GM23338 (cell line): Measurements from ENCODE around the gene DLG2. TPM values are rescaled to one million over a fixed set of nuclear protein-coding genes. Genes with fewer than 3 reads are reported as not detected.

ENCODE experiments used
- ATAC-seq: fragments of 200-7000 bp; cut with Tn5 transposase; 3 replicates; pipeline ENCODE4 v1.9.1; 2020
- DNase-seq: peaks from one replicate; pipeline ENCODE4 v3.0.0-alpha.2; 2015; ENCODE audit warnings: low spot score
- H2AFZ ChIP-seq: fragments of 200-600 bp; sonication (generic); 2 replicates; pipeline ENCODE4 v1.8.0; 2016; ENCODE audit warnings: antibody characterized with exemption, mild to moderate bottlenecking, moderate library complexity
- H3F3A ChIP-seq: fragments of 200-600 bp; sonication (generic); replicated peaks from 2 replicates; pipeline ENCODE4 v1.8.0; 2017; ENCODE audit warnings: antibody characterized with exemption, mixed run types, low read depth
- H3K27ac ChIP-seq: fragments of 200-600 bp; sonication (generic); 2 replicates; pipeline ENCODE4 v1.6.1; 2016; ENCODE audit warnings: low read depth
- H3K27me3 ChIP-seq: fragments of 200-600 bp; sonication (generic); 2 replicates; pipeline ENCODE4 v1.8.0; 2016; ENCODE audit warnings: mild to moderate bottlenecking, mixed run types, moderate library complexity; ENCODE audit not compliant: insufficient read depth
- H3K36me3 ChIP-seq: fragments of 200-600 bp; sonication (generic); 2 replicates; pipeline ENCODE4 v1.8.0; 2016; ENCODE audit warnings: mild to moderate bottlenecking; ENCODE audit not compliant: insufficient read depth
- H3K4me1 ChIP-seq: fragments of 200-600 bp; sonication (generic); 2 replicates; pipeline ENCODE4 v1.8.0; 2016; ENCODE audit warnings: mild to moderate bottlenecking, moderate library complexity; ENCODE audit not compliant: insufficient read depth
- H3K4me2 ChIP-seq: fragments of 200-600 bp; sonication (generic); 2 replicates; pipeline ENCODE4 v1.7.1; 2017; ENCODE audit warnings: mixed run types
- H3K4me3 ChIP-seq: fragments of 200-600 bp; sonication (generic); 2 replicates; pipeline ENCODE4 v1.6.1; 2016; ENCODE audit warnings: mixed run types
- H3K79me2 ChIP-seq: fragments of 200-600 bp; sonication (generic); replicated peaks from 2 replicates; pipeline ENCODE4 v1.8.0; 2017; ENCODE audit warnings: mild to moderate bottlenecking; ENCODE audit not compliant: insufficient read depth
- H3K9me2 ChIP-seq: fragments of 200-600 bp; sonication (generic); 2 replicates; pipeline ENCODE4 v1.8.0; 2017; ENCODE audit not compliant: insufficient read depth
- H4K20me1 ChIP-seq: fragments of 200-600 bp; sonication (generic); replicated peaks from 2 replicates; pipeline ENCODE4 v1.8.0; 2017; ENCODE audit warnings: mild to moderate bottlenecking; ENCODE audit not compliant: insufficient read depth
- H3K27ac Mint-ChIP-seq: 2 replicates; pipeline ENCODE4 v1.8.0; 2020; ENCODE audit warnings: inconsistent platforms, mild to moderate bottlenecking, moderate library complexity, mixed read lengths
- H3K27me3 Mint-ChIP-seq: 3 replicates; pipeline ENCODE4 v1.8.0; 2022; ENCODE audit warnings: low read depth, mild to moderate bottlenecking, moderate library complexity, mixed read lengths, inconsistent platforms; ENCODE audit not compliant: insufficient read depth, poor library complexity
- H3K36me3 Mint-ChIP-seq: 3 replicates; pipeline ENCODE4 v1.8.0; 2021; ENCODE audit warnings: low read depth, mild to moderate bottlenecking, inconsistent platforms, moderate library complexity, mixed read lengths
- H3K4me1 Mint-ChIP-seq: 3 replicates; pipeline ENCODE4 v1.8.0; 2020; ENCODE audit warnings: mild to moderate bottlenecking, inconsistent platforms, mixed read lengths
- H3K4me3 Mint-ChIP-seq: 3 replicates; pipeline ENCODE4 v1.8.0; 2021; ENCODE audit warnings: moderate library complexity, mild to moderate bottlenecking, inconsistent platforms, mixed read lengths
- H3K9me3 Mint-ChIP-seq: 3 replicates; pipeline ENCODE4 v1.8.0; 2020; ENCODE audit warnings: moderate library complexity, mild to moderate bottlenecking, inconsistent platforms, mixed read lengths
- EZH2 ChIP-seq: fragments of 200-600 bp; sonication (generic); IDR thresholded peaks from one replicate; pipeline ENCODE4 v1.8.0; 2017; ENCODE audit warnings: antibody characterized with exemption, mild to moderate bottlenecking, low read depth; ENCODE audit not compliant: unreplicated experiment
- JUNB ChIP-seq: IDR thresholded peaks from one replicate; pipeline ENCODE4 v1.6.1; 2016; ENCODE audit warnings: antibody characterized with exemption; ENCODE audit not compliant: unreplicated experiment
- POLR2AphosphoS5 ChIP-seq: IDR thresholded peaks from 2 replicates; pipeline ENCODE4 v1.6.1; 2016; ENCODE audit warnings: antibody characterized with exemption, low read depth
- STAT1 ChIP-seq: IDR thresholded peaks from one replicate; pipeline ENCODE4 v1.6.1; 2016; ENCODE audit warnings: antibody characterized with exemption; ENCODE audit not compliant: unreplicated experiment
- ZNF114 ChIP-seq: fragments of 250-450 bp; sonication (Bioruptor Pico); IDR thresholded peaks from 2 replicates; pipeline ENCODE4 v1.5.0; 2020; ENCODE audit warnings: mild to moderate bottlenecking, moderate library complexity
- polyA plus RNA-seq: library from polyadenylated mRNA; unstranded; fragments of >200 nt; fragmentation: Nextera tagmentation; extraction: Ambion mirVana; gene quantifications from 2 replicates; pipeline ENCODE4 v1.2.1, GENCODE V29; 2016
- total RNA-seq: library from RNA; depleted of rRNA; stranded (reverse); fragments of >200 nt; shearing (Covaris generic); gene quantifications from 2 replicates; pipeline ENCODE4 v1.2.3, GENCODE V29; 2014
- TF ChIP-seq, protein P1 (sequence below), 2 experiments: fragments of 200-600 bp in 1 of 2; sonication (generic) in 1 of 2; conservative IDR thresholded peaks; 2 replicates each; pipeline versions ENCODE4 v1.5.1 to v1.6.1; 2016 to 2017; ENCODE audit warnings: antibody characterized with exemption in 2 of 2, low read depth in 2 of 2, mild to moderate bottlenecking in 2 of 2, moderate library complexity in 1 of 2
- TF ChIP-seq, protein P2 (sequence below): fragments of 250-450 bp; sonication (Bioruptor Pico); IDR thresholded peaks from 2 replicates; pipeline ENCODE4 v1.5.0; 2020; ENCODE audit warnings: mild to moderate bottlenecking, moderate library complexity
- TF ChIP-seq, protein P3 (sequence below): IDR thresholded peaks from one replicate; pipeline ENCODE4 v1.6.1; 2018; ENCODE audit warnings: antibody characterized with exemption; ENCODE audit not compliant: unreplicated experiment

The DLG2 gene
- total and polyA plus RNA-seq, 2 experiments from 2014 or later = 19.8 to 21.5 TPM

DNA sequence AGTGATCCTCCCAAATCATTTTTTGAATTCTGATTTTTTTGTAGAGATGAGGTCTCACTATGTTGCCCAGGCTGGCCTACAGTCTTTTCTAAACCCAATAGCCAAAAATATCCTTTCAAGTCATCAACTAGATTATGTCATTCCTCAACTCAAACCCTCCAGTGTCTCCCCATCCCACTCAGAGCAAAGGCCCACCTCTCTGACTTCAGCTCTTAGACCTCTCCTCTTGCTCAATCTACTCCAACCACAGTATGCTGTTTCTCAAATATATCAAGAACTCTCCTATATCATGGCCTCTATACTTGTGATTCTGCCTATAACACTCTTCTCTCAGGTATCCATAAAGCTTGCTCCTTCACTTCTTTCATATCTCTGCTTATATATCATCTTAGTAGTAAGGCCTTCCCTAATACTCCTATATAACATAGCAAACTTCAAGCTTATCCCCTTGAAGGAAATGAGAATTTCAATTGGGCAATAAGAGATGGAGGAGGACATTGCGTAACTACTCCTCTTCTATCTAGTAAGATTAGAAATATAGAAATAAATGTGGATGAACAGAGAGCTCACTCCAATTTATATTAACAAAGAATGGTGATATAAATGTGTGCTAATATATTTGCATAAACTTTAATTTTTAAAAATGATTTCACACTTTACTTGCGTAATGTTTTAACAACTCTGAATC is 24.5 kb downstream of the DLG2 start:
- H3K4me1 ChIP-seq = peaks cover 17% of the 10 kb centered on the region; the same call in 1 of the 2 replicates
- H3K27ac ChIP-seq = no peak overlapping the region
- H3K9me2 ChIP-seq = 0 out of 2 replicates have a peak, but pooled peaks cover 4% of the 10 kb centered on the region
- no peak for DNase-seq
- peaks cover 2% of the 10 kb centered on the region for H3K27me3 Mint-ChIP-seq
- no peak overlapping the region for H3K4me3 Mint-ChIP-seq
- no peak overlapping the region for H2AFZ ChIP-seq
- no peak for TF ChIP-seq JUNB
- TF ChIP-seq STAT1 = no peak
- TF ChIP-seq, protein P1, sequence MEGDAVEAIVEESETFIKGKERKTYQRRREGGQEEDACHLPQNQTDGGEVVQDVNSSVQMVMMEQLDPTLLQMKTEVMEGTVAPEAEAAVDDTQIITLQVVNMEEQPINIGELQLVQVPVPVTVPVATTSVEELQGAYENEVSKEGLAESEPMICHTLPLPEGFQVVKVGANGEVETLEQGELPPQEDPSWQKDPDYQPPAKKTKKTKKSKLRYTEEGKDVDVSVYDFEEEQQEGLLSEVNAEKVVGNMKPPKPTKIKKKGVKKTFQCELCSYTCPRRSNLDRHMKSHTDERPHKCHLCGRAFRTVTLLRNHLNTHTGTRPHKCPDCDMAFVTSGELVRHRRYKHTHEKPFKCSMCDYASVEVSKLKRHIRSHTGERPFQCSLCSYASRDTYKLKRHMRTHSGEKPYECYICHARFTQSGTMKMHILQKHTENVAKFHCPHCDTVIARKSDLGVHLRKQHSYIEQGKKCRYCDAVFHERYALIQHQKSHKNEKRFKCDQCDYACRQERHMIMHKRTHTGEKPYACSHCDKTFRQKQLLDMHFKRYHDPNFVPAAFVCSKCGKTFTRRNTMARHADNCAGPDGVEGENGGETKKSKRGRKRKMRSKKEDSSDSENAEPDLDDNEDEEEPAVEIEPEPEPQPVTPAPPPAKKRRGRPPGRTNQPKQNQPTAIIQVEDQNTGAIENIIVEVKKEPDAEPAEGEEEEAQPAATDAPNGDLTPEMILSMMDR (conservative IDR thresholded peaks at IDR 0.05; ENCODE audit: low read depth in 2 of 2) = no peak
- no peak for TF ChIP-seq ZNF114
- TF ChIP-seq EZH2 = no peak
- TF ChIP-seq, protein P2, sequence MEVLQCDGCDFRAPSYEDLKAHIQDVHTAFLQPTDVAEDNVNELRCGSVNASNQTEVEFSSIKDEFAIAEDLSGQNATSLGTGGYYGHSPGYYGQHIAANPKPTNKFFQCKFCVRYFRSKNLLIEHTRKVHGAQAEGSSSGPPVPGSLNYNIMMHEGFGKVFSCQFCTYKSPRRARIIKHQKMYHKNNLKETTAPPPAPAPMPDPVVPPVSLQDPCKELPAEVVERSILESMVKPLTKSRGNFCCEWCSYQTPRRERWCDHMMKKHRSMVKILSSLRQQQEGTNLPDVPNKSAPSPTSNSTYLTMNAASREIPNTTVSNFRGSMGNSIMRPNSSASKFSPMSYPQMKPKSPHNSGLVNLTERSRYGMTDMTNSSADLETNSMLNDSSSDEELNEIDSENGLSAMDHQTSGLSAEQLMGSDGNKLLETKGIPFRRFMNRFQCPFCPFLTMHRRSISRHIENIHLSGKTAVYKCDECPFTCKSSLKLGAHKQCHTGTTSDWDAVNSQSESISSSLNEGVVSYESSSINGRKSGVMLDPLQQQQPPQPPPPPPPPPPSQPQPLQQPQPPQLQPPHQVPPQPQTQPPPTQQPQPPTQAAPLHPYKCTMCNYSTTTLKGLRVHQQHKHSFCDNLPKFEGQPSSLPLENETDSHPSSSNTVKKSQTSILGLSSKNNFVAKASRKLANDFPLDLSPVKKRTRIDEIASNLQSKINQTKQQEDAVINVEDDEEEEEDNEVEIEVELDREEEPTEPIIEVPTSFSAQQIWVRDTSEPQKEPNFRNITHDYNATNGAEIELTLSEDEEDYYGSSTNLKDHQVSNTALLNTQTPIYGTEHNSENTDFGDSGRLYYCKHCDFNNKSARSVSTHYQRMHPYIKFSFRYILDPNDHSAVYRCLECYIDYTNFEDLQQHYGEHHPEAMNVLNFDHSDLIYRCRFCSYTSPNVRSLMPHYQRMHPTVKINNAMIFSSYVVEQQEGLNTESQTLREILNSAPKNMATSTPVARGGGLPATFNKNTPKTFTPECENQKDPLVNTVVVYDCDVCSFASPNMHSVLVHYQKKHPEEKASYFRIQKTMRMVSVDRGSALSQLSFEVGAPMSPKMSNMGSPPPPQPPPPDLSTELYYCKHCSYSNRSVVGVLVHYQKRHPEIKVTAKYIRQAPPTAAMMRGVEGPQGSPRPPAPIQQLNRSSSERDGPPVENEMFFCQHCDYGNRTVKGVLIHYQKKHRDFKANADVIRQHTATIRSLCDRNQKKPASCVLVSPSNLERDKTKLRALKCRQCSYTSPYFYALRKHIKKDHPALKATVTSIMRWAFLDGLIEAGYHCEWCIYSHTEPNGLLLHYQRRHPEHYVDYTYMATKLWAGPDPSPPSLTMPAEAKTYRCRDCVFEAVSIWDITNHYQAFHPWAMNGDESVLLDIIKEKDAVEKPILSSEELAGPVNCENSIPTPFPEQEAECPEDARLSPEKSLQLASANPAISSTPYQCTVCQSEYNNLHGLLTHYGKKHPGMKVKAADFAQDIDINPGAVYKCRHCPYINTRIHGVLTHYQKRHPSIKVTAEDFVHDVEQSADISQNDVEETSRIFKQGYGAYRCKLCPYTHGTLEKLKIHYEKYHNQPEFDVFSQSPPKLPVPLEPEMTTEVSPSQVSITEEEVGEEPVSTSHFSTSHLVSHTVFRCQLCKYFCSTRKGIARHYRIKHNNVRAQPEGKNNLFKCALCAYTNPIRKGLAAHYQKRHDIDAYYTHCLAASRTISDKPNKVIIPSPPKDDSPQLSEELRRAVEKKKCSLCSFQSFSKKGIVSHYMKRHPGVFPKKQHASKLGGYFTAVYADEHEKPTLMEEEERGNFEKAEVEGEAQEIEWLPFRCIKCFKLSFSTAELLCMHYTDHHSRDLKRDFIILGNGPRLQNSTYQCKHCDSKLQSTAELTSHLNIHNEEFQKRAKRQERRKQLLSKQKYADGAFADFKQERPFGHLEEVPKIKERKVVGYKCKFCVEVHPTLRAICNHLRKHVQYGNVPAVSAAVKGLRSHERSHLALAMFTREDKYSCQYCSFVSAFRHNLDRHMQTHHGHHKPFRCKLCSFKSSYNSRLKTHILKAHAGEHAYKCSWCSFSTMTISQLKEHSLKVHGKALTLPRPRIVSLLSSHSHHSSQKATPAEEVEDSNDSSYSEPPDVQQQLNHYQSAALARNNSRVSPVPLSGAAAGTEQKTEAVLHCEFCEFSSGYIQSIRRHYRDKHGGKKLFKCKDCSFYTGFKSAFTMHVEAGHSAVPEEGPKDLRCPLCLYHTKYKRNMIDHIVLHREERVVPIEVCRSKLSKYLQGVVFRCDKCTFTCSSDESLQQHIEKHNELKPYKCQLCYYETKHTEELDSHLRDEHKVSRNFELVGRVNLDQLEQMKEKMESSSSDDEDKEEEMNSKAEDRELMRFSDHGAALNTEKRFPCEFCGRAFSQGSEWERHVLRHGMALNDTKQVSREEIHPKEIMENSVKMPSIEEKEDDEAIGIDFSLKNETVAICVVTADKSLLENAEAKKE = no peak
- TF ChIP-seq, protein P3, sequence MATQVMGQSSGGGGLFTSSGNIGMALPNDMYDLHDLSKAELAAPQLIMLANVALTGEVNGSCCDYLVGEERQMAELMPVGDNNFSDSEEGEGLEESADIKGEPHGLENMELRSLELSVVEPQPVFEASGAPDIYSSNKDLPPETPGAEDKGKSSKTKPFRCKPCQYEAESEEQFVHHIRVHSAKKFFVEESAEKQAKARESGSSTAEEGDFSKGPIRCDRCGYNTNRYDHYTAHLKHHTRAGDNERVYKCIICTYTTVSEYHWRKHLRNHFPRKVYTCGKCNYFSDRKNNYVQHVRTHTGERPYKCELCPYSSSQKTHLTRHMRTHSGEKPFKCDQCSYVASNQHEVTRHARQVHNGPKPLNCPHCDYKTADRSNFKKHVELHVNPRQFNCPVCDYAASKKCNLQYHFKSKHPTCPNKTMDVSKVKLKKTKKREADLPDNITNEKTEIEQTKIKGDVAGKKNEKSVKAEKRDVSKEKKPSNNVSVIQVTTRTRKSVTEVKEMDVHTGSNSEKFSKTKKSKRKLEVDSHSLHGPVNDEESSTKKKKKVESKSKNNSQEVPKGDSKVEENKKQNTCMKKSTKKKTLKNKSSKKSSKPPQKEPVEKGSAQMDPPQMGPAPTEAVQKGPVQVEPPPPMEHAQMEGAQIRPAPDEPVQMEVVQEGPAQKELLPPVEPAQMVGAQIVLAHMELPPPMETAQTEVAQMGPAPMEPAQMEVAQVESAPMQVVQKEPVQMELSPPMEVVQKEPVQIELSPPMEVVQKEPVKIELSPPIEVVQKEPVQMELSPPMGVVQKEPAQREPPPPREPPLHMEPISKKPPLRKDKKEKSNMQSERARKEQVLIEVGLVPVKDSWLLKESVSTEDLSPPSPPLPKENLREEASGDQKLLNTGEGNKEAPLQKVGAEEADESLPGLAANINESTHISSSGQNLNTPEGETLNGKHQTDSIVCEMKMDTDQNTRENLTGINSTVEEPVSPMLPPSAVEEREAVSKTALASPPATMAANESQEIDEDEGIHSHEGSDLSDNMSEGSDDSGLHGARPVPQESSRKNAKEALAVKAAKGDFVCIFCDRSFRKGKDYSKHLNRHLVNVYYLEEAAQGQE = no peak
- no peak for TF ChIP-seq POLR2AphosphoS5
- no peaks in the 10 kb centered on the region for H3K36me3 ChIP-seq
- H3K27ac Mint-ChIP-seq = no peak overlapping the region
- peaks cover 22% of the 10 kb centered on the region for H3K36me3 Mint-ChIP-seq
- no peak for ATAC-seq
- H3K4me2 ChIP-seq = no peak overlapping the region
- H3F3A ChIP-seq = no peaks in the 10 kb centered on the region
- no peaks in the 10 kb centered on the region for H4K20me1 ChIP-seq
- no peak overlapping the region for H3K4me3 ChIP-seq
- no peaks in the 10 kb centered on the region for H3K79me2 ChIP-seq
- H3K9me3 Mint-ChIP-seq = peaks cover 12% of the 10 kb centered on the region
- no peaks in the 10 kb centered on the region for H3K27me3 ChIP-seq
- H3K4me1 Mint-ChIP-seq = peaks cover 27% of the 10 kb centered on the region; the same call in 2 of the 3 replicates
